Kidney (tissue), 14 donors: ENCODE measurements around the gene LRP10. TPM values are rescaled to one million over a fixed set of nuclear protein-coding genes. Genes with fewer than 3 reads are reported as not detected.
A peak's percentile ranks its signal among the peaks of the same experiment; 100 is the strongest.

ENCODE experiments used
- DNase-seq, 5 donors: peaks; one replicate each; pipeline ENCODE4 v3.0.0-alpha.2; 2013 to 2020
- FAIRE-seq: peaks from 2 replicates; lab custom pipeline; 2012; peaks lifted over from hg19 to GRCh38; lab: Jason Lieb, UNC
- H3K27ac ChIP-seq, 2 donors: one replicate each; pipeline ENCODE4 v1.7.0; 2013; ENCODE audit warnings: low read depth in 2 of 2, low read length in 2 of 2, inconsistent platforms in 1 of 2
- H3K27me3 ChIP-seq: one replicate; pipeline ENCODE4 v1.7.1; 2013; ENCODE audit warnings: low read length, inconsistent platforms; ENCODE audit not compliant: control insufficient read depth, insufficient read depth
- H3K36me3 ChIP-seq, 3 donors: one replicate each; pipeline versions ENCODE4 v1.7.0 to v1.7.1; 2013; ENCODE audit warnings: low read length in 3 of 3, control low read depth in 1 of 3, inconsistent platforms in 1 of 3; ENCODE audit not compliant: insufficient read depth in 3 of 3, control insufficient read depth in 2 of 3
- H3K4me1 ChIP-seq, 3 donors: one replicate each; pipeline versions ENCODE4 v1.7.0 to v1.7.1; 2013; ENCODE audit warnings: low read length in 3 of 3, inconsistent platforms in 1 of 3, low read depth in 1 of 3; ENCODE audit not compliant: control insufficient read depth in 2 of 3, insufficient read depth in 2 of 3
- H3K4me3 ChIP-seq, 3 donors: one replicate each; pipeline versions ENCODE4 v1.7.0 to v1.8.1; 2013; ENCODE audit warnings: low read length in 3 of 3, control low read depth in 1 of 3, inconsistent platforms in 1 of 3
- H3K9ac ChIP-seq, 3 donors: one replicate each; pipeline versions ENCODE4 v1.7.0 to v1.7.1; 2013; ENCODE audit warnings: low read length in 3 of 3, control low read depth in 1 of 3, inconsistent platforms in 1 of 3
- H3K9me3 ChIP-seq, 3 donors: one replicate each; pipeline versions ENCODE4 v1.7.0 to v1.7.1; 2013; ENCODE audit warnings: low read length in 3 of 3, control low read depth in 1 of 3, inconsistent platforms in 1 of 3; ENCODE audit not compliant: control insufficient read depth in 2 of 3, insufficient read depth in 1 of 3
- CTCF ChIP-seq: IDR thresholded peaks from 3 replicates; pipeline ENCODE4 v1.5.1; 2012; ENCODE audit warnings: mild to moderate bottlenecking, moderate library complexity, borderline replicate concordance; ENCODE audit not compliant: insufficient read depth; ENCODE audit errors: extremely low read depth
- intact Hi-C: fragments of 100-400 bp; cut with DNase I; formaldehyde crosslinking; loops from one replicate; pipeline ENCODE4 v1.11.1; 2022
- polyA plus RNA-seq: library from polyadenylated mRNA; stranded (reverse); fragments of 350-450 nt; fragmentation: Illumina TruSeq; extraction: RNeasy Lipid Tissue Mini Kit (QIAGEN cat#74804); gene quantifications from one replicate; pipeline ENCODE4 v1.2.3, GENCODE V29; 2014; ENCODE audit warnings: low read depth, low replicate concordance; ENCODE audit not compliant: insufficient read depth
- total RNA-seq: library from RNA; stranded (reverse); fragmentation: NEBNext Ultra II Directional; extraction: Animal tissue kit (Norgen Biotek cat#: 25700); gene quantifications from one replicate; pipeline ENCODE4 v1.2.1, GENCODE V29; 2021
- donor health status: control.
- donor health status: control.
- donor health status: control.
- donor health status: control.
- donor health status: control.
- donor health status: DM: yes; HTN: yes; CAD: no.
- donor health status: Normal renal cell carcinoma (clear cell type).

LRP10 gene
- total and polyA plus RNA-seq, 2 donors from 2014 or later: 74.7 to 207 TPM

GRCh38 chr14:22878271-22879246 lies 7.0 kb downstream of the LRP10 start:
- FAIRE-seq: no peak

GRCh38 chr14:22882064-22882463 lies 10.5 kb downstream of the LRP10 start:
- H3K9ac ChIP-seq: no peak overlapping the region
- intact Hi-C loops: no loop called here
- DNase-seq (no peak), FAIRE-seq (no peak)
- H3K36me3 ChIP-seq: peaks cover 0 to 19% (median 11%) of the 10 kb centered on the region in 3 donors
- no peaks in the 10 kb centered on the region for H3K27me3 ChIP-seq
- no peak overlapping the region for H3K4me3 ChIP-seq
- no peak for TF ChIP-seq CTCF
- H3K4me1 ChIP-seq: peaks cover 0 to 11% (median 4%) of the 10 kb centered on the region in 3 donors
- no peaks in the 10 kb centered on the region for H3K9me3 ChIP-seq
- H3K27ac ChIP-seq: no peak overlapping the region

More at GRCh38 chr14:22878271-22879246, 7.0 kb downstream of the LRP10 start:
- DNase-seq: no peak
- Histone ChIP-seq H3K9me3 (no peaks in the 10 kb centered on the region), H3K4me1 (peaks cover 0 to 6% (median 0%) of the 10 kb centered on the region in 3 donors), H3K27me3 (no peaks in the 10 kb centered on the region), H3K36me3 (peaks cover 2 to 52% (median 37%) of the 10 kb centered on the region in 3 donors), H3K9ac (no peak overlapping the region), H3K4me3 (no peak overlapping the region), H3K27ac (no peak overlapping the region)
- intact Hi-C loops: no loop called here
- no peak for TF ChIP-seq CTCF

GRCh38 chr14:22882529-22883172 lies 11.1 kb downstream of the LRP10 start:
- Histone ChIP-seq H3K4me1 (peaks cover 0 to 12% (median 4%) of the 10 kb centered on the region in 3 donors), H3K9ac (peak overlapping the region in 1 of 3 donors; percentile 7), H3K4me3 (no peak overlapping the region), H3K27ac (no peak overlapping the region), H3K27me3 (no peaks in the 10 kb centered on the region), H3K36me3 (peaks cover 0 to 14% (median 11%) of the 10 kb centered on the region in 3 donors), H3K9me3 (no peaks in the 10 kb centered on the region)
- peak in 4 of 5 donors; percentile 87 to 95 (median 94) for DNase-seq
- intact Hi-C loops: no loop called here
- no peak for FAIRE-seq
- no peak for TF ChIP-seq CTCF
